ENCODE data around the gene VPS52. TPM values are rescaled to one million over a fixed set of nuclear protein-coding genes. Genes with fewer than 3 reads are reported as not detected.
A peak's percentile ranks its signal among the peaks of the same experiment; 100 is the strongest.

The VPS52 gene
- total and polyA plus RNA-seq, 2 donors (not counting 1 experiment from before 2014, with no cell fraction given), result 100 to 144 TPM

- Histone ChIP-seq H3K4me1 (ENCODE audit: control insufficient read depth in 2 of 2, insufficient read depth in 2 of 2, low read length in 2 of 2) (peaks cover 16 to 26% of the 10 kb centered on the region in 2 donors), H4K20me1 (ENCODE audit: control insufficient read depth, insufficient read depth, low read length, poor library complexity, severe bottlenecking) (peaks cover 20% of the 10 kb centered on the region), H2AFZ (ENCODE audit: insufficient read depth, low read depth, low read length, poor library complexity, severe bottlenecking) (no peak overlapping the region), H3K36me3 (replicated peaks in 1 of 2; ENCODE audit: control extremely low read depth in 1 of 2, control insufficient read depth in 1 of 2, extremely low read depth in 1 of 2, insufficient read depth in 2 of 2, low read length in 1 of 2) (peaks cover 0 to 60% of the 10 kb centered on the region in 2 experiments), H3K4me3 (ENCODE audit: control extremely low read depth in 1 of 5, extremely low read depth in 1 of 5, insufficient read depth in 1 of 5, low read depth in 2 of 5, low read length in 4 of 5) (no peak overlapping the region), H3K4me2 (replicated peaks; ENCODE audit: low read depth, low read length, poor library complexity, severe bottlenecking) (no peak overlapping the region), H3K9ac (ENCODE audit: low read length) (no peak overlapping the region), H3K79me2 (ENCODE audit: control insufficient read depth, insufficient read depth, low read length) (peaks cover 25% of the 10 kb centered on the region), H3K27me3 (replicated peaks in 1 of 4; ENCODE audit: control extremely low read depth in 1 of 4, control insufficient read depth in 3 of 4, insufficient read depth in 4 of 4, low read length in 3 of 4) (no peaks in the 10 kb centered on the region), H3K9me3 (ENCODE audit: control extremely low read depth in 1 of 3, control insufficient read depth in 2 of 3, insufficient read depth in 1 of 3, low read length in 2 of 3) (no peaks in the 10 kb centered on the region), H3K27ac (ENCODE audit: low read length in 2 of 2) (no peak overlapping the region)
- intact Hi-C loops (cut with micrococcal nuclease), result no loop called here
- Mint-ChIP-seq H3K4me1 (peaks cover 38% of the 10 kb centered on the region), H3K27me3 (no peaks in the 10 kb centered on the region), H3K27ac (peak overlapping the region; percentile 53), H3K9me3 (ENCODE audit: insufficient read depth) (no peaks in the 10 kb centered on the region), H3K4me3 (no peak overlapping the region)
- 95% methylated on average over 8 of the region's 10 CpGs for WGBS (ENCODE audit: insufficient coverage)
- DNase-seq (no peak), ATAC-seq (ENCODE audit: low read depth) (no peak)
- ChIA-PET POLR2A (interaction anchor here (0.5 kb wide), 1 partner anchor 96 kb away, joined by 6 read pairs; no protein-coding TSS in a partner anchor), CTCF (interaction anchor here (1.8 kb wide), 1 partner anchor 17 kb away, joined by 4 read pairs; the partner anchor contains the start of gene B3GALT4)
- TF ChIP-seq EZH2 (IDR thresholded peaks at IDR 0.05; ENCODE audit: borderline replicate concordance, insufficient read depth, low read depth, low read length, poor library complexity, severe bottlenecking) (no peak), CTCF (IDR thresholded peaks at IDR 0.05) (no peak)
These were observed 22.6 kb upstream of the VPS52 start for GRCh38 chr6:33294086-33294823.

All from B cell (primary cell).